Nephron progenitor cell (in vitro differentiated cells): Measurements from ENCODE around the gene CD2.

ENCODE experiments used
- DNase-seq: peaks from one replicate; pipeline ENCODE4 v3.0.0; 2021
- H3K27ac Mint-ChIP-seq: 2 replicates; pipeline ENCODE4 v1.8.0; 2021; ENCODE audit warnings: mild to moderate bottlenecking, moderate library complexity, mixed read lengths
- H3K27me3 Mint-ChIP-seq: 2 replicates; pipeline ENCODE4 v1.8.0; 2021; ENCODE audit warnings: mild to moderate bottlenecking, low read depth, mixed read lengths; ENCODE audit not compliant: poor library complexity
- H3K36me3 Mint-ChIP-seq: 2 replicates; pipeline ENCODE4 v1.8.0; 2021; ENCODE audit warnings: low read depth, mixed read lengths
- H3K4me1 Mint-ChIP-seq: 2 replicates; pipeline ENCODE4 v1.8.0; 2021; ENCODE audit warnings: mixed read lengths
- H3K4me3 Mint-ChIP-seq: 2 replicates; pipeline ENCODE4 v1.8.0; 2021; ENCODE audit warnings: mild to moderate bottlenecking, moderate library complexity, mixed read lengths
- H3K9me3 Mint-ChIP-seq: 2 replicates; pipeline ENCODE4 v1.8.0; 2021; ENCODE audit warnings: mild to moderate bottlenecking, moderate library complexity, mixed read lengths
- CTCF ChIP-seq: fragments of 200-600 bp; sonication (generic); IDR thresholded peaks from 2 replicates; pipeline ENCODE4 v1.5.0; 2021; ENCODE audit warnings: antibody characterized with exemption

CD2 gene

GRCh38 chr1:116771997-116772647 is 17.9 kb downstream of the CD2 start:
- no peak for TF ChIP-seq CTCF
- peaks cover 33% of the 10 kb centered on the region for H3K9me3 Mint-ChIP-seq
- peaks cover 6% of the 10 kb centered on the region for H3K36me3 Mint-ChIP-seq
- peaks cover 14% of the 10 kb centered on the region for H3K4me1 Mint-ChIP-seq
- H3K4me3 Mint-ChIP-seq, result no peak overlapping the region
- H3K27ac Mint-ChIP-seq, result no peak overlapping the region
- H3K27me3 Mint-ChIP-seq, result peaks cover 4% of the 10 kb centered on the region
- no peak for DNase-seq

DNA sequence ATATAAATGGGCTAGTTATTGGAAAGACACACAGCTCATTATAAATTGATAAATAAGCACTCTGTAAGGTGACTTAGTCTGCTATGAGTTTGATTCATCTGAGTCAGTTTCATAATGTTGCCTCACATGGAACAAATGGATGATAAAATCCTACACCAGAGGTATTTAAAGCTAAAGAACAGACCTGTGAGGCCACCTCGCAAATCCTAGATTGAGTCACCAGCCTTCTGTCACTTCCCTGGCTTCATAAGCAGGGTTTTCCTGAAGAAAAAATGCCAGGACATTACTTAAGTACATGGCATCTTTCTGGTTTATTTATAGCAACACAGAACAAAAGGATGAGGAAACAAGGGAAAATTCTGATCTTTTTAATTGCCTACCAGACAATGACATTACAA is 18.4 kb downstream of the CD2 start:
- H3K9me3 Mint-ChIP-seq, result peaks cover 33% of the 10 kb centered on the region
- H3K4me3 Mint-ChIP-seq, result no peak overlapping the region
- H3K27ac Mint-ChIP-seq, result no peak overlapping the region
- DNase-seq, result no peak
- H3K4me1 Mint-ChIP-seq, result peaks cover 19% of the 10 kb centered on the region
- peaks cover 4% of the 10 kb centered on the region for H3K27me3 Mint-ChIP-seq
- TF ChIP-seq CTCF, result no peak
- H3K36me3 Mint-ChIP-seq, result peaks cover 6% of the 10 kb centered on the region

GRCh38 chr1:116775116-116775752 is 21.0 kb downstream of the CD2 start:
- Mint-ChIP-seq H3K9me3 (peaks cover 35% of the 10 kb centered on the region), H3K27me3 (peaks cover 3% of the 10 kb centered on the region), H3K4me1 (peaks cover 15% of the 10 kb centered on the region), H3K36me3 (peaks cover 6% of the 10 kb centered on the region), H3K4me3 (no peak overlapping the region), H3K27ac (no peak overlapping the region)
- no peak for DNase-seq
- no peak for TF ChIP-seq CTCF

- Mint-ChIP-seq H3K27me3 (peaks cover 3% of the 10 kb centered on the region), H3K4me3 (no peak overlapping the region), H3K27ac (no peak overlapping the region), H3K9me3 (peaks cover 30% of the 10 kb centered on the region), H3K4me1 (peaks cover 15% of the 10 kb centered on the region), H3K36me3 (peaks cover 6% of the 10 kb centered on the region)
- DNase-seq, result no peak
- no peak for TF ChIP-seq CTCF
Measured at GRCh38 chr1:116777831-116778830, 23.9 kb downstream of the CD2 start.

DNA sequence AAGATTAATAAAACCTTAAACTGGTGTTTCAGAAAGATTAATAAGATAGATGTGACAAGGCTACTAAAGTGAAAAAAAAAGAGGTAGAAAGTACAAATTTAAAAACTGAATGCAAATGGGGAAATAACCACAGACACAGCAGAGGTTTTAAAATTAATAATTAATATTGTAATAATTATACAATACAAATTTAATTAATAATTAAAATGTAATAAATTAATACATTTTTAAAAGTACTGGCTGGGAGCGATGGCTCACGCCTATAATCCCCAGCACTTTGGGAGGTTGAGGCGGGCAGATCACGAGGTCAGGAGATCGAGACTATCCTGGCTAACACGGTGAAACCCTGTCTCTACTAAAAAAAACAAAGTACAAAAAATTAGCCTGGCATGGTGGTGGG is 26.8 kb downstream of the CD2 start:
- no peak for TF ChIP-seq CTCF
- Mint-ChIP-seq H3K36me3 (no peaks in the 10 kb centered on the region), H3K4me1 (peaks cover 20% of the 10 kb centered on the region), H3K9me3 (peaks cover 19% of the 10 kb centered on the region), H3K27ac (no peak overlapping the region), H3K4me3 (no peak overlapping the region), H3K27me3 (peaks cover 3% of the 10 kb centered on the region)
- no peak for DNase-seq
